K562 (cell line): ENCODE data around the gene SLC5A11. TPM values are rescaled to one million over a fixed set of nuclear protein-coding genes. Genes with fewer than 3 reads are reported as not detected.
A peak's percentile ranks its signal among the peaks of the same experiment; 100 is the strongest.

Experiments
- EGR1 ChIP-seq: fragments of 450-650 bp; conservative IDR thresholded peaks from 2 replicates; pipeline ENCODE4 v1.6.1; 2017; ENCODE audit warnings: mild to moderate bottlenecking
- ELF1 ChIP-seq: fragments of 200-800 bp; sonication (Bioruptor generic); IDR thresholded peaks from 2 replicates; pipeline ENCODE4 v1.6.1; 2016; ENCODE audit warnings: missing genetic modification characterization, missing compliant biosample characterization
- FOXA3 ChIP-seq, 2 experiments: fragments of 450-650 bp in 1 of 2; sonication (generic) in 1 of 2; formaldehyde crosslinking; IDR thresholded peaks in 1 of 2; conservative IDR thresholded peaks in 1 of 2; 2 replicates each; pipeline versions ENCODE4 v1.4.0 to v1.8.0; 2020 to 2022; ENCODE audit warnings: mild to moderate bottlenecking in 2 of 2, missing genetic modification reagents in 1 of 2
- GABPB1 ChIP-seq: sonication (generic); formaldehyde crosslinking; IDR thresholded peaks from 2 replicates; pipeline ENCODE4 v1.8.0; 2022; ENCODE audit warnings: mild to moderate bottlenecking, missing genetic modification reagents
- HCFC1 ChIP-seq: IDR thresholded peaks from 2 replicates; pipeline ENCODE4 v1.6.1; 2012; ENCODE audit warnings: low read depth, low read length, improper control_type of control experiment
- HNRNPH1 ChIP-seq: fragments of 200-400 bp; formaldehyde crosslinking; optimal IDR thresholded peaks from 2 replicates; pipeline ENCODE3; 2017; ENCODE audit warnings: low read depth, mild to moderate bottlenecking, low read length, moderate library complexity
- KAT2B ChIP-seq: IDR thresholded peaks from one replicate; pipeline ENCODE4 v1.6.1; 2012; ENCODE audit warnings: low read depth, mild to moderate bottlenecking, control low read depth, inconsistent platforms, low read length, moderate library complexity
- L3MBTL2 ChIP-seq: fragments of 450-650 bp; IDR thresholded peaks from 2 replicates; pipeline ENCODE4 v1.6.1; 2016; ENCODE audit warnings: mild to moderate bottlenecking, moderate library complexity
- NBN ChIP-seq: fragments of 450-650 bp; IDR thresholded peaks from 2 replicates; pipeline ENCODE4 v1.6.1; 2016; ENCODE audit warnings: low read depth, mild to moderate bottlenecking
- NCOA6 ChIP-seq: fragments of 450-650 bp; IDR thresholded peaks from 2 replicates; pipeline ENCODE4 v1.6.1; 2017; ENCODE audit warnings: mild to moderate bottlenecking
- NFIC ChIP-seq: fragments of 450-650 bp; IDR thresholded peaks from 2 replicates; pipeline ENCODE4 v1.6.1; 2017; ENCODE audit warnings: mild to moderate bottlenecking, inconsistent platforms
- SLC30A9 ChIP-seq: fragments of 250-450 bp; sonication (Bioruptor Pico); IDR thresholded peaks from 2 replicates; pipeline ENCODE4 v1.8.0; 2022; ENCODE audit warnings: mild to moderate bottlenecking, moderate library complexity
- SNRNP70 ChIP-seq: fragments of 200-400 bp; formaldehyde crosslinking; optimal IDR thresholded peaks from 2 replicates; pipeline ENCODE3; 2017; ENCODE audit warnings: low read depth, low read length
- SRSF3 ChIP-seq: fragments of 200-400 bp; formaldehyde crosslinking; IDR thresholded peaks from 2 replicates; pipeline ENCODE4 v1.6.1; 2016; ENCODE audit warnings: mild to moderate bottlenecking, low read length, moderate library complexity; ENCODE audit not compliant: insufficient read depth
- TOE1 ChIP-seq, 2 experiments: fragments of 450-650 bp in 1 of 2; sonication (generic) in 1 of 2; formaldehyde crosslinking in 1 of 2; IDR thresholded peaks; 2 replicates each; pipeline versions ENCODE4 v1.7.1 to v1.8.0; 2016 to 2022; ENCODE audit warnings: borderline replicate concordance in 2 of 2, mild to moderate bottlenecking in 2 of 2, antibody characterized with exemption in 1 of 2, inconsistent platforms in 1 of 2, low read depth in 1 of 2, missing genetic modification reagents in 1 of 2, moderate library complexity in 1 of 2
- ZBTB17 ChIP-seq: fragments of 450-650 bp; formaldehyde crosslinking; IDR thresholded peaks from 2 replicates; pipeline ENCODE4 v1.4.0; 2020; ENCODE audit warnings: mild to moderate bottlenecking
- ZNF133 ChIP-seq: fragments of 250-450 bp; sonication (Bioruptor Pico); IDR thresholded peaks from 2 replicates; pipeline ENCODE4 v1.4.0; 2020; ENCODE audit warnings: mild to moderate bottlenecking
- ZNF766 ChIP-seq: fragments of 200-800 bp; sonication (Bioruptor generic); conservative IDR thresholded peaks from 2 replicates; pipeline ENCODE4 v1.6.1; 2016; ENCODE audit warnings: missing genetic modification characterization, missing compliant biosample characterization
- polyA plus RNA-seq, 8 experiments: library from polyadenylated mRNA; depleted of rRNA in 4 of 8; stranded (reverse) in 5 of 8; unstranded in 3 of 8; fragments of >200 nt; fragmentation: Nextera tagmentation in 2 of 8; fragmentation: Illumina TruSeq in 1 of 8; extraction: Ambion mirVana in 2 of 8; extraction: Trizol in 1 of 8; gene quantifications; 2 replicates each; pipeline versions ENCODE4 v1.2.1 to v1.2.3, GENCODE V29; 2011 to 2014; ENCODE audit warnings: inconsistent platforms in 1 of 8, missing spikeins in 1 of 8
- total RNA-seq, 7 experiments: library from RNA; depleted of rRNA in 6 of 7; stranded (reverse); fragments of >200 nt in 6 of 7; fragmentation: Illumina TruSeq in 2 of 7; extraction: Trizol in 2 of 7; gene quantifications; 2 replicates each; pipeline versions ENCODE4 v1.2.1 to v1.2.3, GENCODE V29; 2011 to 2021; ENCODE audit warnings: low replicate concordance in 1 of 7

The SLC5A11 gene
- total and polyA plus RNA-seq, 9 of the 15 experiments (the other 6 are each of a cell fraction or from before 2014, with no cell fraction given), result 0.04 to 0.25 (median 0.11) TPM; not detected in 3

GRCh38 chr16:24846548-24847357 lies 990 bp downstream of the SLC5A11 start (continued):
- TF ChIP-seq NCOA6 (no peak), NFIC (no peak), EGR1 (no peak), L3MBTL2 (peak; percentile 29; the same call in 1 of the 2 replicates), HNRNPH1 (no peak), SLC30A9 (CRISPR knock-in tag) (no peak), SRSF3 (no peak), SNRNP70 (no peak), TOE1 (IDR thresholded peaks at IDR 0.05; ENCODE audit: borderline replicate concordance) (no peak), TOE1 (CRISPR knock-in tag; IDR thresholded peaks at IDR 0.05; ENCODE audit: borderline replicate concordance, low read depth) (no peak), KAT2B (no peak), NBN (no peak), ZNF133 (CRISPR knock-in tag) (no peak), ZBTB17 (CRISPR knock-in tag) (no peak), GABPB1 (CRISPR knock-in tag) (no peak), ZNF766 (CRISPR knock-in tag) (no peak), HCFC1 (no peak), FOXA3 (CRISPR knock-in tag; conservative IDR thresholded peaks at IDR 0.05 in 1 of 2, IDR thresholded peaks at IDR 0.05 in 1 of 2) (no peak), ELF1 (no peak)
